Measurements from ENCODE around the gene RRP7A.
A peak's percentile ranks its signal among the peaks of the same experiment; 100 is the strongest.
"Not testable (repeated sequence)": the region's sequence is repeated elsewhere in the genome, so short reads cannot be mapped to it uniquely, and the experiment has no call there.

Gene RRP7A

DNA sequence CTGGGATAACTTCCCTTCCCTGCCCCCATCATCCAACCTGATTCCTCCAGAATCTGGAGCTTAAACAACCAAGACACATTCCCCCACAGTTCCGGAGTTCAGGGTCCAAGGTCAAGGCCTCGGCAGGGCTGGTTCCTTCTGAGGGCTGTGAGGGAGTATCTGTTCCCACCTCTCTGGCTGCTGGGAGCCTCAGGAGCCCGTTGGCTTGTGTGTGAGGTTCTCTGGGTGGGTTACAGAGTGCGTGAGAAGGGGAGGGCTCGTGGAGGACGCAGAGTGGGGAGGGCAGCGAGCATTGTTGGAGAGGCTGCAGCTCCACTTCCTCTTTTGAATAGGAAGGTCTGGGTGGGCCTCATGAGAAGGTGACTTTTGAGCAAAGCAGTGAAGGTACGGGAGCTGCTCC lies 42.7 kb upstream of the RRP7A start:
- 0% methylated on average over 2 of the region's 8 CpGs for WGBS (ENCODE audit: insufficient coverage)
- CTCF ChIA-PET, result interaction anchor here (0.6 to 2.0 kb wide), 7 partner anchors 15 to 125 kb away, joined by 3 to 7 read pairs (median 3); no protein-coding TSS in a partner anchor

DNA sequence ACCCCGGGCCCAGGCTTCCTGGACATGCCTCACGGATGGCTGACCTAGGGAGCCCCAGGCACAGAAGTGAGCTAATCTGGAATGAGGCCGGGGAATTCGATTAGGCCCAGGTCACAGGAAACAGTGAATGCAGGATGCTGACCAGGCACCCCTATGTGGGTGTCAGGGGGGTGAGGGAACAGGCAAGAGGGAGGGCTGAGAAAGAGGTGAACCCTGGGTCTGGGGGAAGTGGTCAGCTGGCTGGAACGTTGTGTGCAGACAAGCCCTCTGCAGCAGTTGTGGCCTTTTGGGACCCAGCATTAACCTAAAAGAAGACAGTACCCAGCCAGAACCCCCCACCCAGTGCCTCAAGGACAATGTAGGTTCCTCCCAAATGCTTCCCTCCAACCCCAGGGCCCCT lies 42.3 kb upstream of the RRP7A start:
- Histone ChIP-seq H3K9me3 (ENCODE audit: control extremely low read depth in 1 of 5, control insufficient read depth in 4 of 5, insufficient read depth in 2 of 5, low read depth in 1 of 5, low read length in 4 of 5) (no peaks in the 10 kb centered on the region), H3K27me3 (replicated peaks in 2 of 5; ENCODE audit: control insufficient read depth in 4 of 5, insufficient read depth in 5 of 5, low read length in 4 of 5) (no peaks in the 10 kb centered on the region), H3K27ac (ENCODE audit: insufficient read depth in 1 of 2, low read depth in 1 of 2, low read length in 2 of 2, poor library complexity in 1 of 2, severe bottlenecking in 2 of 2) (peak overlapping the region in 1 of 2 experiments; percentile 20), H3K4me1 (ENCODE audit: control extremely low read depth in 1 of 4, control insufficient read depth in 4 of 4, insufficient read depth in 4 of 4, low read length in 3 of 4) (peaks cover 0 to 15% (median 13%) of the 10 kb centered on the region in 4 experiments), H3K36me3 (ENCODE audit: control insufficient read depth in 4 of 4, insufficient read depth in 4 of 4, low read length in 3 of 4) (peaks cover 0 to 5% (median 2%) of the 10 kb centered on the region in 4 experiments), H3K4me3 (ENCODE audit: control insufficient read depth in 1 of 7, extremely low read depth in 1 of 7, insufficient read depth in 4 of 7, low read depth in 2 of 7, low read length in 6 of 7) (peak overlapping the region in 1 of 7 experiments; percentile 14)
- ChIA-PET CTCF (interaction anchor here (1.1 to 2.0 kb wide), 6 partner anchors 8 to 125 kb away, joined by 3 to 7 read pairs (median 4); no protein-coding TSS in a partner anchor), POLR2A (interaction anchor here (0.6 to 0.9 kb wide), 2 partner anchors 54 to 429 kb away, joined by 3 read pairs; no protein-coding TSS in a partner anchor)
- DNase-seq, result no peak
- WGBS (ENCODE audit: insufficient coverage), result 64% methylated on average over 5 of the region's 5 CpGs

More for the DNA sequence above, 42.7 kb upstream of the RRP7A start:
- peak; percentile 56 to 82 (median 78) for DNase-seq
- H3K27me3 ChIP-seq (replicated peaks in 2 of 5; ENCODE audit: control insufficient read depth in 4 of 5, insufficient read depth in 5 of 5, low read length in 4 of 5), result no peaks in the 10 kb centered on the region
- H3K9me3 ChIP-seq (ENCODE audit: control extremely low read depth in 1 of 5, control insufficient read depth in 4 of 5, insufficient read depth in 2 of 5, low read depth in 1 of 5, low read length in 4 of 5), result no peaks in the 10 kb centered on the region
- H3K4me3 ChIP-seq (ENCODE audit: control insufficient read depth in 1 of 7, extremely low read depth in 1 of 7, insufficient read depth in 4 of 7, low read depth in 2 of 7, low read length in 6 of 7), result peak overlapping the region in 1 of 7 experiments; percentile 14
- H3K36me3 ChIP-seq (ENCODE audit: control insufficient read depth in 4 of 4, insufficient read depth in 4 of 4, low read length in 3 of 4), result peaks cover 0 to 5% (median 2%) of the 10 kb centered on the region in 4 experiments
- peaks cover 0 to 15% (median 13%) of the 10 kb centered on the region in 4 experiments for H3K4me1 ChIP-seq (ENCODE audit: control extremely low read depth in 1 of 4, control insufficient read depth in 4 of 4, insufficient read depth in 4 of 4, low read length in 3 of 4)
- H3K27ac ChIP-seq (ENCODE audit: insufficient read depth in 1 of 2, low read depth in 1 of 2, low read length in 2 of 2, poor library complexity in 1 of 2, severe bottlenecking in 2 of 2), result peak overlapping the region in 1 of 2 experiments; percentile 20
- POLR2A ChIA-PET, result interaction anchor here (0.9 kb wide), 1 partner anchor 53 kb away, joined by 3 read pairs; no protein-coding TSS in a partner anchor

GRCh38 chr22:42560781-42561180 lies 41.2 kb upstream of the RRP7A start:
- no peaks in the 10 kb centered on the region for H3K27me3 ChIP-seq (replicated peaks in 2 of 5; ENCODE audit: control insufficient read depth in 4 of 5, insufficient read depth in 5 of 5, low read length in 4 of 5)
- peaks cover 0 to 2% (median 0%) of the 10 kb centered on the region in 4 experiments for H3K36me3 ChIP-seq (ENCODE audit: control insufficient read depth in 4 of 4, insufficient read depth in 4 of 4, low read length in 3 of 4)
- H3K9me3 ChIP-seq (ENCODE audit: control extremely low read depth in 1 of 5, control insufficient read depth in 4 of 5, insufficient read depth in 2 of 5, low read depth in 1 of 5, low read length in 4 of 5), result no peaks in the 10 kb centered on the region
- ChIA-PET POLR2A (no interaction called here), CTCF (interaction anchor here (0.8 to 1.9 kb wide), 3 partner anchors 9 to 34 kb away, joined by 3 to 7 read pairs (median 6); no protein-coding TSS in a partner anchor)
- H3K4me1 ChIP-seq (ENCODE audit: control extremely low read depth in 1 of 4, control insufficient read depth in 4 of 4, insufficient read depth in 4 of 4, low read length in 3 of 4), result peaks cover 0 to 15% (median 13%) of the 10 kb centered on the region in 4 experiments
- peak; percentile 24 to 39 (median 38) for DNase-seq
- H3K27ac ChIP-seq (ENCODE audit: insufficient read depth in 1 of 2, low read depth in 1 of 2, low read length in 2 of 2, poor library complexity in 1 of 2, severe bottlenecking in 2 of 2), result no peak overlapping the region
- WGBS (ENCODE audit: insufficient coverage), result 87% methylated on average over 7 of the region's 7 CpGs
- H3K4me3 ChIP-seq (ENCODE audit: control insufficient read depth in 1 of 7, extremely low read depth in 1 of 7, insufficient read depth in 4 of 7, low read depth in 2 of 7, low read length in 6 of 7), result no peak overlapping the region

DNA sequence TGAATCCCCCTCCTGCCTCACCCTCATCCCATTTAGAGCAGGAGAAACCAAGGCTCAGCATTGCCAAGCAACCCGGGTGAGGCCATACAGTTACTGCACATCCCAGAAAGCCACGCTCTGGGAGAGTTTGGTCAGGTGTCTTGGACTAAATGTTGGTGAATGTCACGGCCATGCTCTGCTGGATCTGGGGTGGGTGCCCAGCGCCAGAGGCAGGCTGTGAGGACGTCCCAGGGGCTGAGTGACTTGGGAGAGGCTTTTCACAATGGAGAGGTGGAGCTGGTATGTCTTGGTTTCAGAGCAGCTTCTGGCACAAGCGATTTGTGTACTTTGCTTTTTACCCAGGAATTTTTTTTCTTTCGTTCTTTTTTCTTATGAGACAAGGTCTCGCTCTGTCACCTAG lies 40.8 kb upstream of the RRP7A start:
- no peak for DNase-seq
- no peaks in the 10 kb centered on the region for H3K9me3 ChIP-seq (ENCODE audit: control extremely low read depth in 1 of 5, control insufficient read depth in 4 of 5, insufficient read depth in 2 of 5, low read depth in 1 of 5, low read length in 4 of 5)
- H3K4me1 ChIP-seq (ENCODE audit: control extremely low read depth in 1 of 4, control insufficient read depth in 4 of 4, insufficient read depth in 4 of 4, low read length in 3 of 4), result peaks cover 0 to 15% (median 13%) of the 10 kb centered on the region in 4 experiments
- no peaks in the 10 kb centered on the region for H3K36me3 ChIP-seq (ENCODE audit: control insufficient read depth in 4 of 4, insufficient read depth in 4 of 4, low read length in 3 of 4)
- H3K27ac ChIP-seq (ENCODE audit: insufficient read depth in 1 of 2, low read depth in 1 of 2, low read length in 2 of 2, poor library complexity in 1 of 2, severe bottlenecking in 2 of 2), result no peak overlapping the region
- WGBS (ENCODE audit: insufficient coverage), result 92% methylated on average over 8 of the region's 8 CpGs
- ChIA-PET CTCF (interaction anchor here (0.6 to 1.4 kb wide), 3 partner anchors 9 to 939 kb away, joined by 3 to 6 read pairs (median 3); no protein-coding TSS in a partner anchor), POLR2A (no interaction called here)
- H3K4me3 ChIP-seq (ENCODE audit: control insufficient read depth in 1 of 7, extremely low read depth in 1 of 7, insufficient read depth in 4 of 7, low read depth in 2 of 7, low read length in 6 of 7), result no peak overlapping the region
- H3K27me3 ChIP-seq (replicated peaks in 2 of 5; ENCODE audit: control insufficient read depth in 4 of 5, insufficient read depth in 5 of 5, low read length in 4 of 5), result no peaks in the 10 kb centered on the region

DNA sequence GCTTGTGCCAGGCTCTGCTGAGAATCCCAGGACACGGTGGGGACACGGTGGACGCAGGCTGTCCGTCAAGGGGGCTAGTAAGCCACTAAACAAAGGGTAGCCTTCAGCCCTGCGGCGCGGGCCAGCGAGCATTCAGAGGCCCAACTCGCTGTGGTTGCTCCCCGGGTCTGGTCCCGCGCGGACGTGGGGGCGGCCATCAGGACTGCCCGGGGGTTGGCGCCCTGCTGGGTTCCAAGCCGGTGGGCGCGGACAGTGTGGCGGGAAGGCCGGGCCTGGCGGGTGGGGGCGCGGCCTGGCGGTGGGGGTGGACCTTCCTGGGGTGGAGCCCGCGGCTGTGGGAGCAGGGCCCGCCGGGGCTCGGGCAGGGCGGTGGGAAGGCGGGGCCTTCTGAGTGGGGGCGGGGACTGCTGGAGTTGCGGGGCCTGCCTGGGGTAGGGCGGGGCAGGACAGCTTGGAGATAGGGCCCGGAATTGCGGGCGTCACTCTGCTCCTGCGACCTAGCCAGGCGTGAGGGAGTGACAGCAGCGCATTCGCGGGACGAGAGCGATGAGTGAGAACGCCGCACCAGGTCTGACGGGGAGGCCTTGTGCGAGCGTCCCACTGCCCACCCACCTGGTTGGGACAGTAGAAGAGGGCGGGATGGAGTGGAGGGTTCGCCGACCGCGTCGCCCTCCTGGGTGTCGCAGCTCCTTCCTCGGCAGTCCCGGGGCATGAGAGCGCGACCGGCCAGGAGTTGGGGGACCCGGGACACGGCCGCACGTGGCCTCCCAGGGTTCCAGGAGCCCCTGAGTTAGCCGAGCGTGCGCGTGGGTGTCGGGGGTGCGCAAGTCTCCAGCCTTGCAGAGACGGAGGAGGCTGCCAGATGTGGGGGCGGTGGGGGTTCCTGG lies 34.1 kb upstream of the RRP7A start, which contains the start of gene SERHL2:
Gene SERHL2, plus strand, starts transcription at position 482 of the 887 bp plus-strand sequence. Its CDS starts 65 bp downstream, at position 547.
- WGBS (ENCODE audit: insufficient coverage), result 2% methylated on average over 57 of the region's 75 CpGs
- Histone ChIP-seq H3K36me3 (ENCODE audit: control insufficient read depth in 4 of 4, insufficient read depth in 4 of 4, low read length in 3 of 4) (no peaks in the 10 kb centered on the region), H3K4me3 (ENCODE audit: control insufficient read depth in 1 of 7, extremely low read depth in 1 of 7, insufficient read depth in 4 of 7, low read depth in 2 of 7, low read length in 6 of 7) (peak within 1 kb of the TSS in 6 of 7 experiments; percentile 43 to 78 (median 64)), H3K4me1 (ENCODE audit: control extremely low read depth in 1 of 4, control insufficient read depth in 4 of 4, insufficient read depth in 4 of 4, low read length in 3 of 4) (peaks cover 0 to 11% (median 11%) of the 10 kb centered on the region in 4 experiments), H3K27ac (ENCODE audit: insufficient read depth in 1 of 2, low read depth in 1 of 2, low read length in 2 of 2, poor library complexity in 1 of 2, severe bottlenecking in 2 of 2) (no peak within 1 kb of the TSS), H3K9me3 (ENCODE audit: control extremely low read depth in 1 of 5, control insufficient read depth in 4 of 5, insufficient read depth in 2 of 5, low read depth in 1 of 5, low read length in 4 of 5) (peaks cover 0 to 5% (median 0%) of the 10 kb centered on the region in 5 experiments), H3K27me3 (replicated peaks in 2 of 5; ENCODE audit: control insufficient read depth in 4 of 5, insufficient read depth in 5 of 5, low read length in 4 of 5) (peaks cover 0 to 9% (median 3%) of the 10 kb centered on the region in 5 experiments)
- DNase-seq, result peak; percentile 74 to 87 (median 80)
- ChIA-PET CTCF (no interaction called here), POLR2A (no interaction called here)

DNA sequence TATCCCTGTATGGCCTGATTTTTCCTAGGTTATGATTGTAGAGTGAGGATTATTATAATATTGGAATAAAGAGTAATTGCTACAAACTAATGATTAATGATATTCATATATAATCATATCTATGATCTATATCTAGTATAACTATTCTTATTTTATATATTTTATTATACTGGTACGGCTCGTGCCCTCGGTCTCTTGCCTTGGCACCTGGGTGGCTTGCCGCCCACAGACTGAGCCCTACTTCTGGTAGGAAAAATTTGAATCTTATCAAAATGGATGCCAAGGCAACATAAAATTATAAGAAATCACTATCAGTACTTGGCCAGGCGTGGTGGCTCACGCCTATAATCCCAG lies 32.7 kb upstream of the RRP7A start:
- DNase-seq; H3K27me3 ChIP-seq (replicated peaks in 2 of 5; ENCODE audit: control insufficient read depth in 4 of 5, insufficient read depth in 5 of 5, low read length in 4 of 5); H3K4me3 ChIP-seq (ENCODE audit: control insufficient read depth in 1 of 7, extremely low read depth in 1 of 7, insufficient read depth in 4 of 7, low read depth in 2 of 7, low read length in 6 of 7); CTCF ChIA-PET; H3K36me3 ChIP-seq (ENCODE audit: control insufficient read depth in 4 of 4, insufficient read depth in 4 of 4, low read length in 3 of 4); H3K27ac ChIP-seq (ENCODE audit: insufficient read depth in 1 of 2, low read depth in 1 of 2, low read length in 2 of 2, poor library complexity in 1 of 2, severe bottlenecking in 2 of 2); H3K9me3 ChIP-seq (ENCODE audit: control extremely low read depth in 1 of 5, control insufficient read depth in 4 of 5, insufficient read depth in 2 of 5, low read depth in 1 of 5, low read length in 4 of 5): not testable (repeated sequence)
- POLR2A ChIA-PET, result interaction anchor here (0.9 kb wide), 1 partner anchor 63 kb away, joined by 3 read pairs; no protein-coding TSS in a partner anchor
- peaks cover 0 to 11% (median 11%) of the 10 kb centered on the region in 4 experiments for H3K4me1 ChIP-seq (ENCODE audit: control extremely low read depth in 1 of 4, control insufficient read depth in 4 of 4, insufficient read depth in 4 of 4, low read length in 3 of 4)
- WGBS (ENCODE audit: insufficient coverage), result 100% methylated on average over 1 of the region's 6 CpGs

All from common myeloid progenitor, CD34-positive (primary cell).